ENCODE results near the gene SUSD6.

GRCh38 chr14:69760810-69761209 lies 149.4 kb downstream of the SUSD6 start:
- TF ChIP-seq EZH2phosphoT487 (IDR thresholded peaks at IDR 0.05; ENCODE audit: low read depth): no peak
- no peak for TF ChIP-seq CTCF (IDR thresholded peaks at IDR 0.05; ENCODE audit: low read depth, low read length)

Data from OCI-LY3 (cell line).